Keratinocyte (primary cell): ENCODE measurements around the gene TXNDC2. TPM values are rescaled to one million over a fixed set of nuclear protein-coding genes. Genes with fewer than 3 reads are reported as not detected.

Experiments used
- DNase-seq: peaks from one replicate; pipeline ENCODE4 v3.0.0-alpha.2; 2011; ENCODE audit warnings: low read depth, missing footprints, low spot score
- FAIRE-seq: peaks from 2 replicates; lab custom pipeline; 2011; peaks lifted over from hg19 to GRCh38; lab: Jason Lieb, UNC
- H2AFZ ChIP-seq: 2 replicates; pipeline ENCODE4 v1.6.0; 2012; ENCODE audit warnings: low read length, control low read depth, inconsistent platforms; ENCODE audit not compliant: control insufficient read depth
- H3K27ac ChIP-seq: 2 replicates; pipeline ENCODE4 v1.5.1; 2011; ENCODE audit warnings: low read length; ENCODE audit not compliant: control insufficient read depth, insufficient read depth
- H3K27me3 ChIP-seq: 3 replicates; pipeline ENCODE4 v1.6.0; 2011; ENCODE audit warnings: low read length; ENCODE audit not compliant: control insufficient read depth, insufficient read depth; ENCODE audit errors: extremely low read depth
- H3K36me3 ChIP-seq, 2 experiments: 2 replicates in 1 of 2; 3 replicates in 1 of 2; pipeline ENCODE4 v1.5.1; 2011; ENCODE audit warnings: low read length in 2 of 2, mild to moderate bottlenecking in 1 of 2; ENCODE audit not compliant: control insufficient read depth in 2 of 2, insufficient read depth in 2 of 2; ENCODE audit errors: extremely low read depth in 1 of 2
- H3K4me1 ChIP-seq: 3 replicates; pipeline ENCODE4 v1.5.1; 2011; ENCODE audit warnings: low read length; ENCODE audit not compliant: control insufficient read depth, insufficient read depth; ENCODE audit errors: extremely low read depth
- H3K4me2 ChIP-seq: 3 replicates; pipeline ENCODE4 v1.6.0; 2011; ENCODE audit warnings: low read depth, low read length; ENCODE audit not compliant: control insufficient read depth, insufficient read depth; ENCODE audit errors: extremely low read depth
- H3K4me3 ChIP-seq, 3 experiments: fragments of 200-600 bp in 1 of 3; sonication (generic) in 1 of 3; 2 replicates in 2 of 3; 3 replicates in 1 of 3; pipeline ENCODE4 v1.5.1; 2011 to 2016; ENCODE audit warnings: low read length in 3 of 3, mild to moderate bottlenecking in 3 of 3, control low read depth in 2 of 3, inconsistent platforms in 1 of 3, low read depth in 1 of 3, mixed read lengths in 1 of 3, mixed run types in 1 of 3, moderate library complexity in 1 of 3; ENCODE audit not compliant: control insufficient read depth in 2 of 3, insufficient read depth in 2 of 3; ENCODE audit errors: extremely low read depth in 1 of 3
- H3K79me2 ChIP-seq: 2 replicates; pipeline ENCODE4 v1.6.0; 2012; ENCODE audit warnings: low read length; ENCODE audit not compliant: control insufficient read depth, insufficient read depth
- H3K9ac ChIP-seq: 3 replicates; pipeline ENCODE4 v1.6.0; 2011; ENCODE audit warnings: low read length; ENCODE audit not compliant: control insufficient read depth, insufficient read depth; ENCODE audit errors: extremely low read depth
- H3K9me1 ChIP-seq: 3 replicates; pipeline ENCODE4 v1.6.0; 2011; ENCODE audit warnings: low read length; ENCODE audit not compliant: control insufficient read depth, insufficient read depth; ENCODE audit errors: extremely low read depth
- H3K9me3 ChIP-seq: 2 replicates; pipeline ENCODE4 v1.5.1; 2012; ENCODE audit warnings: low read depth, low read length; ENCODE audit not compliant: control insufficient read depth
- H4K20me1 ChIP-seq: 3 replicates; pipeline ENCODE4 v1.6.0; 2011; ENCODE audit warnings: low read length; ENCODE audit not compliant: control insufficient read depth, insufficient read depth; ENCODE audit errors: extremely low read depth
- CTCF ChIP-seq, 3 experiments: IDR thresholded peaks in 1 of 3; conservative IDR thresholded peaks in 1 of 3; optimal IDR thresholded peaks in 1 of 3; 2 replicates in 2 of 3; 3 replicates in 1 of 3; pipeline versions ENCODE3 to v1.5.1; 2011; ENCODE audit warnings: low read length in 3 of 3, mild to moderate bottlenecking in 3 of 3, moderate library complexity in 2 of 3, control low read depth in 1 of 3, inconsistent platforms in 1 of 3; ENCODE audit not compliant: insufficient read depth in 2 of 3; ENCODE audit errors: extremely low read depth in 1 of 3
- EZH2 ChIP-seq: IDR thresholded peaks from one replicate; pipeline ENCODE4 v1.6.1; 2012; ENCODE audit warnings: inconsistent platforms, mild to moderate bottlenecking, low read length, moderate library complexity
- dilution Hi-C: fragments of 300-500 bp; cut with MboI; formaldehyde crosslinking; loops from one replicate; pipeline ENCODE4 v1.7.0; 2020; ENCODE audit warnings: low sequenced_read_pairs; ENCODE audit not compliant: extremely low pct_ligation_motif_present
- polyA plus RNA-seq, 5 experiments: library from polyadenylated mRNA; depleted of rRNA in 3 of 5; stranded (reverse) in 3 of 5; stranded (forward) in 1 of 5; unstranded in 1 of 5; fragments of >200 nt; gene quantifications; 1 replicate in 1 of 5; 2 replicates in 3 of 5; 3 replicates in 1 of 5; pipeline versions ENCODE4 v1.2.1 to v1.2.3, GENCODE V29; 2011 to 2012; ENCODE audit warnings: missing spikeins in 2 of 5, low read depth in 1 of 5, low replicate concordance in 1 of 5

The TXNDC2 gene
- polyA plus RNA-seq, 1 donor (not counting 4 experiments of a cell fraction or from before 2014, with no cell fraction given), result not detected

DNA sequence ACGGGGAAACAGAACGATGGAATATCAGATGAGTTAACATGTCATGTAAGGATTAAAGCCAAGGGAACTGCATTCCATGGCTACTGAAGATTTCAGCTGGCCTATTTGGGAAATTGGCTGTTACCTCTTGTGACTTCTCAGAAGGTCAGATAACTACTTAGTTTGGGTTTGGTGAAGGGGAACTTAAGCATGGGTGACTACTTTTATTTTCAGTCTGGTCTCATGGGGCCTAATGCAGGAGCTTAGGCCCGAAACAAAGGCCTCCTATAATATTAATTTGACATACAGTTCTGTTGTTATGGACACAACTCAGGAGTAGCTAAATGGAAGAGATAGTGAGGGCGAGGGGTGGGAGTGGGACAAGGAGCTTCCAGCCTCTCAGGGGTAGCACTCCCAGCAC lies 44.0 kb upstream of the TXNDC2 start:
- Histone ChIP-seq H3K79me2 (no peaks in the 10 kb centered on the region), H2AFZ (no peak overlapping the region), H3K4me3 (no peak overlapping the region), H3K9ac (no peak overlapping the region), H3K27me3 (no peaks in the 10 kb centered on the region), H3K27ac (no peak overlapping the region), H3K4me1 (peaks cover 20% of the 10 kb centered on the region), H3K9me1 (no peaks in the 10 kb centered on the region), H4K20me1 (no peaks in the 10 kb centered on the region), H3K9me3 (no peaks in the 10 kb centered on the region), H3K4me2 (no peak overlapping the region), H3K36me3 (peaks cover 0 to 6% of the 10 kb centered on the region in 2 experiments)
- DNase-seq (no peak), FAIRE-seq (no peak)
- dilution Hi-C loops, result no loop called here
- no peak for TF ChIP-seq EZH2
- no peak for TF ChIP-seq CTCF (optimal IDR thresholded peaks at IDR 0.05 in 1 of 3, IDR thresholded peaks at IDR 0.05 in 1 of 3, conservative IDR thresholded peaks at IDR 0.05 in 1 of 3; ENCODE audit: extremely low read depth in 1 of 3, insufficient read depth in 2 of 3, low read length in 3 of 3)

DNA sequence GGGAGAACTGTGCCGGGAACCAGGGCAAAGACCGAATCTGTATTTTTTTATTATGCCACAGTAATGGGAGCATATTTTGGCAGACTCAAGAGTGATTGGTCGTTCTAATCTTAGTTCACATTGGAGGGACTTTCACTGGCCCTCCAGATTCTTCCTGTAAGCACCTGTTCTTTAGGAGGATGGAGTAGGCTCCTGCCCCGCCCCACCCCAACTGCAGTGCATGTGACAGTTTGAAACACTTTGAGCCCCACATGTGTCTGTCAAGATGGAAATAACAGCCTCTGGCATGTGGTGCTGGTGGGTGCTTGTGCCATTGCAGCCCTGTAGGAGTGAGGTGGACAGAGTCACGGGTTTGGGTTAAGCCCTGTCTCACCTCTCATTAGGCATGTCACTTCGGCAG lies 43.3 kb upstream of the TXNDC2 start:
- TF ChIP-seq CTCF (optimal IDR thresholded peaks at IDR 0.05 in 1 of 3, IDR thresholded peaks at IDR 0.05 in 1 of 3, conservative IDR thresholded peaks at IDR 0.05 in 1 of 3; ENCODE audit: extremely low read depth in 1 of 3, insufficient read depth in 2 of 3, low read length in 3 of 3) (no peak), EZH2 (no peak)
- Histone ChIP-seq H3K4me2 (no peak overlapping the region), H2AFZ (no peak overlapping the region), H3K4me1 (peaks cover 14% of the 10 kb centered on the region), H3K9ac (no peak overlapping the region), H4K20me1 (no peaks in the 10 kb centered on the region), H3K4me3 (no peak overlapping the region), H3K27ac (no peak overlapping the region), H3K27me3 (no peaks in the 10 kb centered on the region), H3K9me3 (no peaks in the 10 kb centered on the region), H3K9me1 (no peaks in the 10 kb centered on the region), H3K79me2 (no peaks in the 10 kb centered on the region), H3K36me3 (peaks cover 0 to 6% of the 10 kb centered on the region in 2 experiments)
- FAIRE-seq, result no peak
- dilution Hi-C loops, result no loop called here
- DNase-seq, result no peak
